NCI-H510A treated with DMSO at 0.1 percent for 48 hours (cell line): Measurements from ENCODE around the gene SQOR.
A peak's percentile ranks its signal among the peaks of the same experiment; 100 is the strongest.

Experiments used
- DNase-seq: peaks from one replicate; lab custom pipeline; 2025; lab: John Stamatoyannopoulos, UW

Gene SQOR

GRCh38 chr15:45705510-45706473 lies 71.0 kb downstream of the SQOR start:
- peak; percentile 82 for DNase-seq

GRCh38 chr15:45710657-45711056 lies 75.8 kb downstream of the SQOR start:
- DNase-seq, result peak; percentile 69

- peak; percentile 46 for DNase-seq
Observed at GRCh38 chr15:45714590-45715488, 80.0 kb downstream of the SQOR start.

- DNase-seq, result no peak
Observed at GRCh38 chr15:45715528-45715927, 80.7 kb downstream of the SQOR start.

- no peak for DNase-seq
Observed at GRCh38 chr15:45719490-45719889, 84.7 kb downstream of the SQOR start.

- no peak for DNase-seq
Observed at GRCh38 chr15:45720183-45720582, 85.4 kb downstream of the SQOR start.

- no peak for DNase-seq
Observed at GRCh38 chr15:45728641-45729040, 93.8 kb downstream of the SQOR start.

- no peak for DNase-seq
Observed at GRCh38 chr15:45729141-45729540, 94.3 kb downstream of the SQOR start.

GRCh38 chr15:45731343-45731742 lies 96.5 kb downstream of the SQOR start:
- DNase-seq, result no peak

- no peak for DNase-seq
Observed at GRCh38 chr15:45732662-45733061, 97.8 kb downstream of the SQOR start.

- DNase-seq, result no peak
Observed at GRCh38 chr15:45734260-45734711, 99.5 kb downstream of the SQOR start.
